HCT116 (cell line): ENCODE results near the gene SIN3B.

ENCODE experiments used
- ATF3 ChIP-seq: IDR thresholded peaks from 2 replicates; pipeline ENCODE4 v1.6.1; 2012
- CEBPB ChIP-seq: IDR thresholded peaks from 2 replicates; pipeline ENCODE4 v1.6.1; 2012; ENCODE audit warnings: low read depth
- CTCF ChIP-seq, 3 experiments: fragments of 200-600 bp in 1 of 3; sonication (generic) in 1 of 3; IDR thresholded peaks in 2 of 3; conservative IDR thresholded peaks in 1 of 3; 2 replicates each; pipeline ENCODE4 v1.5.1; 2012 to 2017; ENCODE audit warnings: low read depth in 2 of 3, low read length in 2 of 3, antibody characterized with exemption in 1 of 3, borderline replicate concordance in 1 of 3, control low read depth in 1 of 3, mild to moderate bottlenecking in 1 of 3, mixed read lengths in 1 of 3, mixed run types in 1 of 3, moderate library complexity in 1 of 3; ENCODE audit not compliant: insufficient read depth in 1 of 3
- EZH2 ChIP-seq: fragments of 200-600 bp; sonication (generic); IDR thresholded peaks from 2 replicates; pipeline ENCODE4 v1.6.1; 2017; ENCODE audit warnings: antibody characterized with exemption, mixed run types
- MAX ChIP-seq: IDR thresholded peaks from 2 replicates; pipeline ENCODE4 v1.6.1; 2012
- POLR2A ChIP-seq: IDR thresholded peaks from 2 replicates; pipeline ENCODE4 v1.7.0; 2011; ENCODE audit warnings: borderline replicate concordance; ENCODE audit not compliant: insufficient read depth, insufficient read length; ENCODE audit errors: extremely low read depth
- POLR2AphosphoS5 ChIP-seq: IDR thresholded peaks from 2 replicates; pipeline ENCODE4 v1.6.1; 2011; ENCODE audit warnings: mild to moderate bottlenecking, low read depth, low read length, moderate library complexity
- RAD21 ChIP-seq: IDR thresholded peaks from 2 replicates; pipeline ENCODE4 v1.6.1; 2012; ENCODE audit warnings: low read depth, mild to moderate bottlenecking
- REST ChIP-seq: IDR thresholded peaks from 2 replicates; pipeline ENCODE4 v1.6.1; 2012; ENCODE audit warnings: low read depth
- YY1 ChIP-seq: IDR thresholded peaks from 2 replicates; pipeline ENCODE4 v1.6.1; 2011; ENCODE audit warnings: low read length, low read depth, moderate library complexity, mild to moderate bottlenecking; ENCODE audit not compliant: insufficient replicate concordance; ENCODE audit errors: extremely low read depth
- ZBTB33 ChIP-seq: IDR thresholded peaks from 2 replicates; pipeline ENCODE4 v1.6.1; 2011; ENCODE audit warnings: mild to moderate bottlenecking, low read length, moderate library complexity; ENCODE audit not compliant: insufficient replicate concordance; ENCODE audit errors: extremely low read depth
- ZFX ChIP-seq: fragments of 450-650 bp; IDR thresholded peaks from 2 replicates; pipeline ENCODE4 v1.6.1; 2017

- TF ChIP-seq ATF3: no peak
- no peak for TF ChIP-seq EZH2
- no peak for TF ChIP-seq CTCF (IDR thresholded peaks at IDR 0.05 in 2 of 3, conservative IDR thresholded peaks at IDR 0.05 in 1 of 3; ENCODE audit: borderline replicate concordance in 1 of 3, insufficient read depth in 1 of 3, low read depth in 2 of 3, low read length in 2 of 3)
- TF ChIP-seq REST: no peak
- no peak for TF ChIP-seq MAX
- no peak for TF ChIP-seq YY1
- no peak for TF ChIP-seq POLR2A
- TF ChIP-seq ZBTB33: no peak
- no peak for TF ChIP-seq RAD21
- no peak for TF ChIP-seq CEBPB
- TF ChIP-seq ZFX: no peak
- TF ChIP-seq POLR2AphosphoS5: no peak
Observed at GRCh38 chr19:16851031-16851712, 22.0 kb downstream of the SIN3B start.
